ENCODE results near the gene PDE2A.

PDE2A gene

DNA sequence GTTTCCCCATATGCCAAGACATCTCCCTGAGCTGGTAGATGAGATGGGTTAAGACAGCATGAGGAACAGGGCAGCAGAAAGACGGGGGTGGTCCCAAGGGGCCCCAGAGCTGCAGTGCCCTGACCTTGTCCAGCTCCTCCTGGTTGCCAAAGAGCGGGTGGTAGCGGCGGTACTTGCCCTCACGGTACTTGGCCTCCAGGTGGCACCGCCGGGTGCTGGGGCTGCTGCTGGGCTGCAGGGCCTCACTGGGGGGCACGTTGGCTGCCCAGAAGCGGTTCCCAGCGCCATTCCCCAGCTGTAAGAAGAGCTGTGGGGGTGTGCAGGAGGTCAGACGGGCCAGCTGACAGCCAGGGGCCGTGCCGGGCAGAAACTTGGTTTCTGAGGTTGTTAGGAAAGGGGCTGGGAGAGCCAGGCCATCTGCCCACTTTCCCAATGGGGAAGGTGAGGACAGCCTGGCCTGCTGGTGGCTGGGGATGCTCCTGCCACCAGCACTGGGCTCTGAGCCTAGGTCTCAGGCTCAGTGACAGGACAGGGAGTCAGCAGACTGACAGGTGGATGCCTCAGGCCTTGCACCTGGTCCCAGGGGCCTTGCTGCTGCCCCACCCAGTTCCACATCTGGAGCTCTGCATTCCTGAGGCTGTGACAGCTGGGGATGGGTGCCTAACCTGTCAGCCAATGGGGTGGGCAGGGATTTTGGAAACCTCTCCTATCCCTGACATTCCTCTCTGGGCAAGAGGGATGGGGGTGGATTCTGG lies 30.0 kb upstream of the PDE2A start:
- no peak for DNase-seq

DNA sequence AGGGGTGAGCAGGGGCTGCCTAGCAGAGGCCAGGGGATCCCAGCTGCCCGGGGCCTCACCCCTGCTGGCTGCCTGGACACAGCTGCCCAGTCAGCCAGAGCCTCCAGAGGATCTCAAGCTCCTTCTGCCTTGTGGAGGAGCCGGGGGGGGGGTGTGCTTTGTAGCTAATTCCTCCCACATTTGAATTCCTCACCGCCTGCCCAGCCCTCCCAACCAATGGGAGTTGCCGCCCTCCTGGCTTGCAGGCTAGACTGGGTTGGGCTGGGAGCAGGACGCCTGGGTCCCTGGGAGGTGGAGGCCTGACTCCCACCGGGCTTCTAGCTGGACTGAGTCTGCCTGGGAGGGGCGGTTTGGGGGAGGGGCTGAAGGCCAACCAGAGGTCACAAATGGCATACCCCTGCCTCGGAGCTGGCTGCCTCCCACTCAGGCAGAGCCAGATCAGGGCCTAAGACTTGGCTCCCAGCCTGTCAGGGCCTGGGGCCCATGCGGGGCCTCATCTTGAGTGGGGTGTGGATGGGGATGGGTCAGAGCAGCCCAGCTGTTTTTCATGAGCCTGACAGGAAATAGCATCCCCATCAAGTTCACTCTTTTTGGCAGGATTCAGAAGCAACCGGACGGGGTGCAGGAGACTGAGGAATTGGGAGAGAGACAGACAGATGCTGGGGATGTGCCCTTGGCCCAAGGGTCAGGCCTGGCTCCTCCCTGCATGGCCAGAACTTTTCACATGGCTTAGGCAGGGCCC lies 29.2 kb upstream of the PDE2A start:
- DNase-seq = no peak

DNA sequence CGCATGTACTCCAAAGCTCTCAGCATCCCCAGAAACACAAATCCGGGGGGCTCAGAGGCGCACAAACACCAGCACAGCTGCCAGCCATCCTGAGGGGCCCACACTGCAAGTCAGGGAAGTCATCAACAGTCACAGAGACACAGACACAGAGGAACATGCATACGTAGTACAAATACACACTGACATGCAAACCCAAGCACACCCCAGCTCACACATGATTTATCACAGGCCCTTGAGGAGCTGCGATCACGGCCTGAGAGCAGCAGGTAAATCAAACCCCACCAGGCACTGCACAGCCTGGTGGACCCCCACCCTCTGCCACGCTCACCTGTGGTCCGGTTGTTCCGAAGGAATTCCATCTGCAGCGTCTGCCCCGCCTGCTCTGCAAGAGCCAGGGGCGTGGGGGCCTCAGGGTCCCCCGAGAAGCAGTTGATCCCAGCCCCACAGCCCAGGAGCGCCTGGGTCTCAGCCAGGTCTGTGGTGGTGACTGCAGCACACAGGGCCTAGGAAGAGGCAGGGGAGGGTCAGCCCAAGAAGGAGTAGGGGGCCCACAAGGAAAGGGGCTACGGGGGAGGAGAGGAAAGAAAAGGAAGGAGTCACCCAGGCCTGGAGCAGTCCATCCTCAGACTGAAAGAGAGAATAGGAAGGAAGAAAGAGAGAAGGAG lies 28.5 kb upstream of the PDE2A start:
- DNase-seq = no peak

DNA sequence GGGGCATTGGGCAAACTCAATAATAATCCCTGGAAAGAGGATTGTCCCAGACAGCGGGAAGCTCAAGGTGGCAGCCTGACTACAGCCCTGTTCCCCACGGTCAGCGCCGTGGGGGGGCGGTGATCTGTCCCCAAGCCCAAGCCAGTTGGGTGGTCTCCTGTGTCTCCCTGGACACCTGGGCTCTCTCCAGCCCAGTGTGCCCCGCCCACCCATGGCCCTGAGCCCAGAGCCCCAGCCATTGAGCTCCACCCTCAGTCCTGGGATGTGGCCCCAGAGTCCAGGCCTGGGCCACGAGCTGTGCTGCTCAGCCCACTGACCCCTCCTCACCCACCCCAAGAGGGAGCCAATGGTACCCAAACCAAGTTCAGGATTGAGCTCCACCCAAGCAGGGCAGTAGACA lies 27.9 kb upstream of the PDE2A start:
- DNase-seq = no peak

DNA sequence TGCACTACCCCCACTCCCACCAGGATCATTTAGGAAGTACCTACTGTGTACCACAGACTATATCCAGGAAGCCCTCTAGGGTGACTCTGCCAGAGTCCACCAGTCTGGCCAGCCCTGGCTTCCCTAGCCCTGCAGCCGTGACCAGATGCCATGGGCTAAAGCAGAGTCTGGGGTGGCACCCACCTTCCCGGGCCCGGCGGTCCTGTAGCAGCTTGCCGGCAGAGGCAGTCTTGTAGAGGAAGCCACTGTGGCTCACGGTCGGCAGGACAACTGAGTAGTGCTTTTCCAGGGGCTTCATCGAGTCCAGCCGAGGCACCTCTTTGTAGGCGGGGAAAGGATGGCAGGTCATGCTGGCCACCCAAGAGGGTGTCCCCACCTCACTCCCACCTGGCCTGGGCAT lies 27.2 kb upstream of the PDE2A start:
- no peak for DNase-seq

DNA sequence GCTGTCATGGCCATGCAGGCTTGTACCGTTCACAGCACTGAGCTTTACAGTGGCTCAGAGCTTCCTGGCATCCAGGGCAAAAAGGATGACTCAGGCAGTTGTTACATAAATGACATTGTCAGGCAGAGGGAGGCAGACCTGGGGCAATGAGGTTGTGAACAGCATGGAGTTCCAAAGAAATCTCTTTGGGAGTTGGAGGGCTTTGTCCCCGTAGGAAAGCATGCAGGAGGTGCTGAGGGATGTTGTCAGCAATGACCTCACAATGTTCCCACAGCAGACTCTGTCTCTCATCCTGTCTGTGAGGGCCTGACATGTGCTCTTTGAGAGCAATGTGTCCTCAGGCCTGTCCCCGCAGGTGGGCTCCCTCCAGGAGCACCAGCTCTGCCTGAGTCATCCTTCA lies 25.9 kb upstream of the PDE2A start:
- DNase-seq = no peak

DNA sequence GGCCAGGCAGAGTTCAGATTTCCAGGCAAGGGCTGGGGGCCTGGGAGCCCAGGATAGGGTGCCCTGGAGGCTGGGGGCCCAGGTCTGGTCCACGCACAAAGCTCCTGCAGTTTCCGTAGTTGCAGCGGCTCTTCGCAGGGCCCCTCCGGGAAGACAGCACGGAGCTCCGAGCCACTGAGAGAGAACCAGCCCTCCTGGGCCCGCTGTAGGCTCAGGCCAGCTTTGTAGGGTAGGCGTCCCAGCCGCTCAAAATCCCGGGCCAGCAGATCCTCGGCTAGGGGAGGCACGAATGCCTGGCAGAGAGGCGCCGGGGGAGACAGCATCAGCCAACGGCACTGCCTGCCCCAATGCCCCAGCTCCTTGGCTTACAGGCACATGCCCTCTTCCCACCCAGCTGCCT lies 23.6 kb upstream of the PDE2A start:
- DNase-seq = no peak

DNA sequence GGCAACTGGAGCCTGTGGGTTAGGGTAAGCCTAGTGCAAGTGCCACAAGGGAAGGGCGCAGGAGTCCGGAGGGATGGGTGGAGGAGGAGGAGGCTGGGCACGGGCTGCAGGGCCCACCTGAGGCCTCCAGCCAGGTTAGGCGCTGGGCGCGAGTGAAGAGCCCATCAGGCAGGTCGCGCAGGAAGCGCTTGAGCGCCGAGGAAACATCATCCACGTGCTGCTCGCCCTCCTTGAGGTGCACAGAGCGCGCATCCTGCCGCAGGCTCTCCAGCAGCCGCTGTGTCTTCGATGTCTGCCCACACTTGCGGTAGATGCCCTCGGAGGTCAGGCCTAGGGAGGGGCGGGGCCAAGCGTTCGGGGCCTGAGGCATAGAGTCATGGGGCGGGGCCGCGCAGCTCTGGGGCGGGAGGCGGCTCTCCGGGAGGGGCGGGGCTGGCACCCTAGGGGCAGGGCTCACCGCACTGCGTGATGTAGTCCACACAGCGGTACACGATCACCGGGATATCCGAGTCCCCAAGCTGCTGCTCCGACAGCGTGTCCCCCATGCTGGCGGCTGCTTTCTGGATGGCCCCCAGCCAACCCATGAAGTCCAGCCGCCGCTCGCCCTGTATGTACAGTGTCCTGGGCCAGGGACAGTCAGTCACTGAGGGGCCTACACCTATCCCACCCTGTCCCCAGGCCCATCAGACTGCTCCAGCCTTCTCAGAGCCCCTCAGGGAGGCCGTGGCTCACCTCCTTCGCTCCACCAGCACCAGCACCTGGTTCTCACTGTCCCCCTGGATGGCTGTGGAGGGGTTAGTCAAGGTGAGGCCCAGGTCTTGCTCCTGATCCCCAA lies 22.9 kb upstream of the PDE2A start:
- DNase-seq = no peak

DNA sequence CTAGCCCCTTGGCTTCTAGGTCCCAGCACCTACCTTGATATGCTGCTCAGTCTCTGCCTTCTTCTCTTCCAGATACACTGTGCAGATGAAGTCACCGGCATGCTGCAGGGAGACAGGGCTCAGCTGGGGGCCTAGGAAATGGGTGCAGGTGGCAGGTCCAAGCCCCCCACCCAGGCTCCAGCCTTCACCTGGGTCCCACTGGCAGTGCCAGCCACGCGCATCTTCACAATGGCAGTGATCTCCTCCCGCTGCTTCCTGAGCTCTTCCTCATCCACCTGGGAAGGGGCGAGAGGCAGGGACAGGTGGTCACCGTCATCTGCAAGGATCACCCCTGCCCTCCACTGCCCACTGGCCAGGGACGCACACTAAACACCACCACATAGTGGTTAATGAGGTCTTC lies 21.1 kb upstream of the PDE2A start:
- DNase-seq = no peak

DNA sequence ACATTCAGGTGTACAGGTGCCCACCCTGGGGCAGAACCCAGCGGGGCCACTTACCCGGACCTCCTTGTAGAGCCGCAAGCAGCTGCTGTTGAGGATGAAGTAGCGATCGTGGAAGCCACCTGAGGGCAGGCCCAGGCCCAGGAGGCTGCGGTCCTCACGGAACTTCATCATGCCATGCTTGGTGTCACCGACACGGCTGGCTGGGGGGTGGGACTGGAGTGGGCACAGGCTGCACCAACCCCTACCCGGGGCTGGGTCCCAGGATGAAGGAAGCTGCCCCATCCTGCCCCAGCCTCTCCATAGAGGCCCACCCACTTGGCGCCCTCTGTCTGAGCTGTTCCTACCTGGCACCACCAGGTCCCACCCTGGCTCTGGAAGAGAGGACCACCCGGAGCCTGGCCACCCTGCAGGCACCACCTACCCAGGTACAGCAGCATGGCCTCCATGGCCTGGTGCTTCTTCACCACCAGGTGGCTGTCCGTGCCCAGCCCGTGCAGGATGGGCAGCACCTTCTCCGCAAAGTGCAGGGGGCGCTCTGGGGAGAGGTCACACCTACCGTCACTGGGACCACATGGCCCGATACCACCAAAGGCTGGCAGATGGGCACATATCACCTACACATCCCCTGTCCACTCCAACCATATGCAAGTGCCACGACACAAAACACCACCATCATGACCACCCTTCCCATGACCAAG lies 19.2 kb upstream of the PDE2A start:
- no peak for DNase-seq

DNA sequence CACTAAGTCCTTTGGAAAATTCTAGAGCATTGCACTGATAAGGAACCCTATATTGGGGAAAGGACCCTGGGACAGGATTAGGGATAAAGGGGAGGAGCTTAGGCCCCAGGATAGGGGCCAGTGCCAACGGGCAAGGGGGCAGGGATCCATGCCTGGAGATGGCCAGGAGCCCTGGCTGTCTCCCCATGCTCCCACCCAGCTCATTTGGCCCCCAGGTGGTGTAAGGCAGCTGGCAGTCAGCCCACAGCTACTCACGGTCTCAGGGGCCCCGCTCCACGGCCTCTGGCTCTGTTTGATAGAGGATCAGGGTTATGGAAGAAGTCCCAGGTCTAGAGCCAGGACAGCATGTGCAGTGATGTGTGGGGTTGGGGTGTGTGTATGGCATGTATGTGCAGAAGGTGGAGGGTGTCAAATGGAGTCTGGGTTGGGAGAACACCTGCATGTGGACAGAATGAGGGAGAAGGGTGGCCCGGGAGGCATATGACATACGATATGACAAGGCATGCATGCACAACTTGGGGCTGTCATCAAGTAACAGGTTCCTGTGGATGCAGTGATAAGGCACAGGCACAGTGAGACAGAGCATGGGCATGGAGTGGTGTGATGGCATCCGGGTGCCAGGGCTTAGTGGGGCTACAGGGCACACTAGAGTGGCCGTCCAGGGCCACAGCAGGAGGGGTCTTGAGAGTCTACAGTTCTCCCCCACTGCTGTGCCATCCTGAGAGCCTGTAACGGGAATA lies 18.4 kb upstream of the PDE2A start:
- no peak for DNase-seq

DNA sequence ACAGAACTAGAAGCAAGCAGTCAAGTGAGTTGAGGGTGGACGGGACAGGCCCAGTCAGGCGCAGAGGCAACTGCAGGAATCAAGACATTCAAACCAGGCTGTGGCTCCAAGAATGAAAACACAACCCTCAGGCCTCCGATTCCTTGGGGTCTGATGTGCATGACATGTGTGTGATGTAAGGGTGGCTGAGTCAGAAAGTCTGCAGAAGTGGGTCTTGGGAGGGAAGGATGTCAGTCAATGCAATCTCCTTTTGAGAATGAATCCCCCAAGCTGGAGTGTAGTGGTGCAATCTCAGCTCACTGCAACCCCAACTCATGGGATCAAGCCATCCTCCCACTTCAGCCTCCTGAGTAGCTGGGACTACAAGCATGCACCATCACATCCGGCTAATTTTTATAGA lies 15.9 kb upstream of the PDE2A start:
- DNase-seq = no peak

DNA sequence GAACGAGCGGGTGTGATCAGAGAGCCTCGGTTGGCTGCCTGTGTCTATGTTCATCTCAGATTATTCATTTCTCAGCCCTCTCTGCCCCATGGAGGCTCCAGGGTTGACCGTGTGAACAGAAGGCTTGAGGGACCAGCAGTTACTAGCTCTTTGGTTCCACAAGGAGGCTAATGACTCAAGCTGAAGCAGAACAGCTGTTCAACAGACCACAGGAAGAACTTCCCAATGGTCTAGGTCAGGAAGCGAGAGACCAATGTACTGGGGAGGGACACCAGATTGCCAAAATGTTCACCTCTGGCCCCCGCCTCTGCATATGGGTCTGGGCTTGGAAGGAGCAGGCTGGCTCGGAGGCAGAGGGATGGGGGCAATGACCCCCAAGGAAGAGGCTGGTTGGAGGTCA lies 14.7 kb upstream of the PDE2A start:
- no peak for DNase-seq

DNA sequence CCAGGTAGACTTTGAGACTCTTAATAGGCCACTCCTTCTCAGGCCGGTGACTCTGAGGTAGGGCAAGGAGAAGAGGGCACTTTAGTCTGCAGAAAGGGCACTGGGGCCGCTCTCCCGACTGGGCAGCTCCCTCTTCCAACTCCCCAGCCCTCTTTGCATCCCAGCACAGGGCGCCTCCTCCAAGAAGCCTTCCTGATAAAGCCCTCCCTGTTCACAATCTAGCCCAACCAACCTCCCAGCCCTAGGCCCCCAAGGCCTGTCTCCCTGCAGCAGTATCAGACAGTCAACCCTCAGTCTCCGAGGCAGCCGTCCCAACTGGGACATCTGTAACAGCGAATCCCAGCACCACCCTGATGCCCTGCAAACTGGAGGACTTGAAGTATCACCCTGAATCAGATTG lies 14.3 kb upstream of the PDE2A start:
- DNase-seq = no peak

DNA sequence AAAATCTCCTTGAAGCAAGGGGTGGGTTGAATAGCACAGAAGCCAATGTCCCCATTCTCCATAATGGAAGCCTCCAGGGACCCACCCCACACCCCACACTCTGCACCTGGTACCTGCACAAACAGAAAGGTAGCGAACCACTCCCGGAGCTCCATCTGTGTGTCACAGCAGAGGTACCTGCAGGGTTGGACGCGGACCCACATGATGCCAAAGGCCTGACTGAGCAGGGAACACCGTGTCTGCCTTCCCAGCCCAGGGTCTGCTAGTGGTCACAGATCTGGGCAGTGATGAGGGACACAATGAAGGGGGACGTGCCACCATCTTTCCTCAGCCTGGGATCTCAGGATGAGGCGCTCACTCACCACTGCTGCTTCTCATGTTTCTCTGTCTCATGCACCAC lies 13.1 kb upstream of the PDE2A start:
- DNase-seq = no peak

DNA sequence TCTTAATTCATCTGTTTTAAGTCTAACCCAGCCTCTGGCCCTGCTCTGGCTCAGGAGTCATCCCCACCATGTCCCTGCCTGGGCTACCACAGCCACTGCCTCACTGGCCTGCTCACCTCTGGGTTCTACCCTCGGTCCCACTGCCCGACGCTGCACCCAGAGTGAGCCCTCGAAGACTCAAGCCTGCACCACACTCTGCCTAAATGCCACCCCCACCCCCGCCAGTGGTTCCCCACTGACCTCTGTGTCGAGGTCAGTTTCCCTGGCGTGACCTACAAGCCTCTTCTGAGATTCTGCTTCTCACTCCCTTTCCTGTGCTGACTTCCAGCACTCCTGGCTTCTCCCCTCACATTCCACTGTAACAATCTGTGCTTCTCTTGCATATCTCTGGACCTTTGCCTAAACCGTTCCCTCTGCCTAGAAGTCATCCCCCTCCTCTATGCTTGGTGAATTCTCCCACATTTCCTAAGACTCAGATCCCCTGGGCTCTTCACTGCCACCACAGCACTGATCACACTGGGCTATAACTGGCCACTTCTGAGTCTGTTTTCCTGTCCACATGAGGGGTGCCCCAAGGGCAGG lies 12.5 kb upstream of the PDE2A start:
- no peak for DNase-seq

DNA sequence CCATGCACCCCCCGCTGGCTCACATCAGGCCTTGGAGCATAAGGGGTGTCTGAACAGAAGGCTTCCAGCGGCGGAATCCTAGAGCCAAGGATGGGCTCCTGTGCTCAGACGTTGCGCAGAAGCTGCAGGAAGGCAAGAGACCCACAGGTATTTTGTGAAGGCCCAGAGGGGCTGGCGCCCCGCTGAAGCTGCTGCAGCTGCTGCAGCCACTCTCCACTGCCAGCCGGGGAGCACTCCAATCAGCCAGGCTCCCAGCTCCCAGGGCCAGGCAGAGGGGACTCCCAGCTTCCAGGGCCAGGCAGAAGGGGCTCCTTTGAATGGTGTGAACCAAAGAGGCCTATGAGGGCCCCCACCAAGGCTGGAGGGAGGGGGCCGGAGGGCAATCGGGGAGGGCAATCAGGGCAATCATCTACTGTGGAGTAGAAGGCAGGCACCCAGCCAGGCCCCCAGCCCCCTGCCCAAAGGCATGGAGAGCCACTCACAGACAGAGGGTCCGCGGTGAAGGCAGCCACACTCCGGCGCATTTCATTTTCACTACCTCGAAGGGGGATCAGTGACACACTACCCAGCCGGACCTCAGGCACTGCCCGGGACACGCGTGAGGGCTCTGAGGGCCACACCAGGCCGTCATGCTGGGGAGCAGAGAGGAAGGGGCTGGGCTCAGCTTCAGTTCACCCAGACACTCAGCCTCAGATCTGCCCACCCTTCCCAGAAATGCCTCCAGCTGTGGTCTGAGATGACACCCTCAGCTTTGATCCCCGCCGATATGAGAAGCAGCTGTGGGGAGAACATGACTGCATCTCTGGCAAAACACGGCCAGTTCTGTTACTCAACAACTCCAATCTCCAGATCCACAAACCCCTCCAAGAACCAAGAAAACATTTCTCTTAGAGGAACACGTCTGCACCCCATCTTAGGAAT lies 11.6 kb upstream of the PDE2A start:
- DNase-seq = peak; percentile 77

DNA sequence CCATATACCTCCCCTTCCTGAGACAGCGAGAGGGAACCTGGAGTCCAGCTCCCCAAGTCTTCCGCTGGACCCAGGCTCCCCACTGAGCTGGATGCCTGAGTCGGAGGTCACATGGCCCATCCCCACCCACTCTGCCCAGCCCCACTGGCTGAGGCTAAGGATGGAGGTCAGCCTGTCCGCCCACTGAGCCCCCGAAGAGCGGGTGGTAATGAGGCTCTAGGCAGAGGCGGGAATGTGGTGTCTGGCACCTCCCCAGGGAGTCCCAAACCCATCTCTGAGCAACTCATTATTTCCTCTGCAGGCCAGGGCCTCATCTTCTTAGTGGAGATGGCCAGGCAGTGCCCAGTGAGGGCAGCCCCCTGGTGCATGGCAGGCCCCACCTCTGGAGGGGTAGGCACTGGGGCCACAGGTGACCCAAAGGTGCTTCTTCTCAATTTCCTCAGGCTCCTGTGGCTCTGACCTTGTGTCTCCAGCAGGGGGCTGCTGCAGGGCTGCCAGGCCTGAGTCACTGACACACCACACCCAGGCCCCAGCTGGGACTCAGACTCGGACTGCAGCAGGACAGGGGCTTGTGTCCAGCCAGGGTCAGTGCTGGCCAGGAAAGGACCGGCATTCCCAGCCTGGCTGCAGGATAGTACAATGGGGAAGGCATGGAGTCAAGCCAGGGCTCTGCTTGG lies 10.2 kb upstream of the PDE2A start:
- DNase-seq = peak; percentile 91

DNA sequence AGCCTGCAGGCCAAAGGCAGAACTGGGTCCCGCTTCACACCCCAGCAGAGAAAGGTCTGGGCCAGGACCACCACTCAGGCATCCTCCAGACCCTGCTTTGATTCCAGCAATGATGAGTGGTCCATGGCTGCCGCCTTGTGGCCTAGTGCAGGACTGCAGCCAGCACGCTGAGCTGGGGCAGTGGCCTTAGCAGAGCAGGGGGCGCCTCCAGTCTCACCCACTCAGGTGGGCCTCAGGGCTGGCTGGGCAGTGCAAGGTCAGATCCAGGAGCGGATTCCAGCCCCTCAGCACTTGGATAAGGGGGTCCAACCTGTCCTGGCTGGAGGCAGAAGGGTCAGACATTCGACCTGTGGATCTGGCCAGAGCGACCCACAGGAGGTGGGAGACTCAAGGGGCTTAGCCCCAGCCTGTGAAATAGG lies 9.6 kb upstream of the PDE2A start:
- DNase-seq = peak; percentile 93

DNA sequence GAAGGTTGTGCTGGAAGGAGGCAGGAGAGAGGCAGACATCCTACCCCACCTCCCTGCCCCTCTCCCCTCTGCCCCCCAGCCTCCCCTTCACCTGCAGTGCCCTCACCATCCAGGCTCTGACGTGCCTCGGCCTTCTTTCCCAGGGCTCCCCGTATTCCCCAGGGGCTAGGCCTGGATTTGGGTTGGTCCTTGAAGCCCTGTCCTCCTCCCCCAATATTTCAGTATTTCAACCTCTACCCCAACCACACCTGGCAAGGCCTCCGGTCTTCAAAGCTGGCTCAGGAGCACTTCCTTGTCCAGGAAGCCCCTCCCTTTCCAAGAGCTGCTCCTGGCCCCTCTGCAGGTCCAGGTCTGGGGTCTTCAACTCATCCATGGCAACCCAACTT lies 8.6 kb upstream of the PDE2A start:
- no peak for DNase-seq

Measured in OCI-M1 (cell line).